Measurements from ENCODE around the gene CDH13.

Gene CDH13

GRCh38 chr16:82843606-82844271, 217.0 kb downstream of the CDH13 start:
- no peak overlapping the region for H3K27ac ChIP-seq (replicated peaks)
- no peak for TF ChIP-seq SPI1 (IDR thresholded peaks at IDR 0.05; ENCODE audit: borderline replicate concordance, low read depth)
- TF ChIP-seq GABPA (IDR thresholded peaks at IDR 0.05; ENCODE audit: low read depth) = no peak
- no peaks in the 10 kb centered on the region for H3K27me3 ChIP-seq (ENCODE audit: insufficient read depth, poor library complexity, severe bottlenecking)
- no peak for DNase-seq (ENCODE audit: low read depth in 1 of 2, low spot score in 1 of 2)
- no peak overlapping the region for H3K4me3 ChIP-seq (replicated peaks; ENCODE audit: insufficient read depth, low read length)

GRCh38 chr16:82845116-82845515, 218.3 kb downstream of the CDH13 start:
- no peaks in the 10 kb centered on the region for H3K27me3 ChIP-seq (ENCODE audit: insufficient read depth, poor library complexity, severe bottlenecking)
- H3K4me3 ChIP-seq (replicated peaks; ENCODE audit: insufficient read depth, low read length) = no peak overlapping the region
- no peak overlapping the region for H3K27ac ChIP-seq (replicated peaks)
- no peak for DNase-seq (ENCODE audit: low read depth in 1 of 2, low spot score in 1 of 2)
- TF ChIP-seq GABPA (IDR thresholded peaks at IDR 0.05; ENCODE audit: low read depth) (no peak), REST (IDR thresholded peaks at IDR 0.05; ENCODE audit: insufficient replicate concordance, low read depth) (no peak), SPI1 (IDR thresholded peaks at IDR 0.05; ENCODE audit: borderline replicate concordance, low read depth) (no peak), POLR2AphosphoS5 (IDR thresholded peaks at IDR 0.05; ENCODE audit: low read depth) (no peak)
- TF ChIP-seq, protein P1, sequence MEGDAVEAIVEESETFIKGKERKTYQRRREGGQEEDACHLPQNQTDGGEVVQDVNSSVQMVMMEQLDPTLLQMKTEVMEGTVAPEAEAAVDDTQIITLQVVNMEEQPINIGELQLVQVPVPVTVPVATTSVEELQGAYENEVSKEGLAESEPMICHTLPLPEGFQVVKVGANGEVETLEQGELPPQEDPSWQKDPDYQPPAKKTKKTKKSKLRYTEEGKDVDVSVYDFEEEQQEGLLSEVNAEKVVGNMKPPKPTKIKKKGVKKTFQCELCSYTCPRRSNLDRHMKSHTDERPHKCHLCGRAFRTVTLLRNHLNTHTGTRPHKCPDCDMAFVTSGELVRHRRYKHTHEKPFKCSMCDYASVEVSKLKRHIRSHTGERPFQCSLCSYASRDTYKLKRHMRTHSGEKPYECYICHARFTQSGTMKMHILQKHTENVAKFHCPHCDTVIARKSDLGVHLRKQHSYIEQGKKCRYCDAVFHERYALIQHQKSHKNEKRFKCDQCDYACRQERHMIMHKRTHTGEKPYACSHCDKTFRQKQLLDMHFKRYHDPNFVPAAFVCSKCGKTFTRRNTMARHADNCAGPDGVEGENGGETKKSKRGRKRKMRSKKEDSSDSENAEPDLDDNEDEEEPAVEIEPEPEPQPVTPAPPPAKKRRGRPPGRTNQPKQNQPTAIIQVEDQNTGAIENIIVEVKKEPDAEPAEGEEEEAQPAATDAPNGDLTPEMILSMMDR (IDR thresholded peaks at IDR 0.05; ENCODE audit: insufficient read depth, low read length) = no peak

DNA sequence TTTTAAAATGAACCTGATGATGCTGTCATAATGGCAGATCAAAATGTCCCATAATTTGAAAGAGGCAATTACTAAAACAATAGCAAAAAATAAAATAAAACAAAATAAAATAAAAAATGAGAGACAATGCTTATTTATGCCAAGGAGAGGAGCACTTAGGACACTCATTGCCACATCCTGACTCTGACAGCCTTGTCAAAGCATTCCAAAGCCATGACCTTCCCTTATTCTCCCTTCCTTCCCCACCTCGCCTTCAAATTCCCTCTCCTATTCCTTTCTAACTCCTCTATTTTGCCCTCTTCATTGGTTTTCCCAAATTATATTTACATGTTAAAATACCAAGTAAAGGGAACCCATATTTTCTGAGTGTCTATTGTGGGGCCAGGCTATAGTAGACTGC, 220.0 kb downstream of the CDH13 start:
- no peaks in the 10 kb centered on the region for H3K27me3 ChIP-seq (ENCODE audit: insufficient read depth, poor library complexity, severe bottlenecking)
- no peak overlapping the region for H3K4me3 ChIP-seq (replicated peaks; ENCODE audit: insufficient read depth, low read length)
- no peak overlapping the region for H3K27ac ChIP-seq (replicated peaks)
- TF ChIP-seq SPI1 (IDR thresholded peaks at IDR 0.05; ENCODE audit: borderline replicate concordance, low read depth) (no peak), POLR2AphosphoS5 (IDR thresholded peaks at IDR 0.05; ENCODE audit: low read depth) (no peak), REST (IDR thresholded peaks at IDR 0.05; ENCODE audit: insufficient replicate concordance, low read depth) (no peak), GABPA (IDR thresholded peaks at IDR 0.05; ENCODE audit: low read depth) (no peak)
- TF ChIP-seq, protein P1 (IDR thresholded peaks at IDR 0.05; ENCODE audit: insufficient read depth, low read length) = no peak
- no peak for DNase-seq (ENCODE audit: low read depth in 1 of 2, low spot score in 1 of 2)

- H3K27me3 ChIP-seq (ENCODE audit: insufficient read depth, poor library complexity, severe bottlenecking) = no peaks in the 10 kb centered on the region
- H3K27ac ChIP-seq (replicated peaks) = no peak overlapping the region
- TF ChIP-seq, protein P1 (IDR thresholded peaks at IDR 0.05; ENCODE audit: insufficient read depth, low read length) = no peak
- no peak for TF ChIP-seq POLR2AphosphoS5 (IDR thresholded peaks at IDR 0.05; ENCODE audit: low read depth)
- TF ChIP-seq GABPA (IDR thresholded peaks at IDR 0.05; ENCODE audit: low read depth) = no peak
- no peak for TF ChIP-seq SPI1 (IDR thresholded peaks at IDR 0.05; ENCODE audit: borderline replicate concordance, low read depth)
- TF ChIP-seq REST (IDR thresholded peaks at IDR 0.05; ENCODE audit: insufficient replicate concordance, low read depth) = no peak
- DNase-seq (ENCODE audit: low read depth in 1 of 2, low spot score in 1 of 2) = no peak
- no peak overlapping the region for H3K4me3 ChIP-seq (replicated peaks; ENCODE audit: insufficient read depth, low read length)
Observed at GRCh38 chr16:82848013-82848412, 221.2 kb downstream of the CDH13 start.
